Cardiac fibroblast (primary cell): ENCODE results near the gene PRRG4.

Experiments used
- DNase-seq, 2 donors: peaks; one replicate each; pipeline versions ENCODE4 v3.0.0 to v3.0.0-alpha.2; 2010; ENCODE audit warnings: low read depth in 2 of 2
- H3K4me3 ChIP-seq, 2 donors: replicated peaks in 1 of 2; 1 replicate in 1 of 2; 2 replicates in 1 of 2; pipeline ENCODE4 v1.5.1; 2011; ENCODE audit warnings: low read depth in 2 of 2, low read length in 2 of 2, mild to moderate bottlenecking in 2 of 2, moderate library complexity in 1 of 2
- CTCF ChIP-seq: IDR thresholded peaks from one replicate; pipeline ENCODE4 v1.5.1; 2011; ENCODE audit warnings: low read depth, mild to moderate bottlenecking, low read length, inconsistent platforms

Gene PRRG4

GRCh38 chr11:32792948-32793475, 36.7 kb upstream of the PRRG4 start:
- DNase-seq, result peak; percentile 45 to 57
- peak; percentile 57 for TF ChIP-seq CTCF
- H3K4me3 ChIP-seq, result no peak overlapping the region

- no peak for TF ChIP-seq CTCF
- no peak within 1 kb of the TSS for H3K4me3 ChIP-seq
- DNase-seq, result no peak
These were observed 35.3 kb upstream of the PRRG4 start, which contains the start of gene CCDC73 for GRCh38 chr11:32794439-32794838. Gene CCDC73, minus strand, starts transcription at chr11:32794662. Its CDS starts 34,419 bp downstream, at chr11:32760243.

GRCh38 chr11:32796425-32796824, 33.3 kb upstream of the PRRG4 start:
- DNase-seq, result no peak

GRCh38 chr11:32809313-32809712, 20.4 kb upstream of the PRRG4 start:
- peak; percentile 89 for TF ChIP-seq CTCF
- no peak overlapping the region for H3K4me3 ChIP-seq
- peak; percentile 81 to 85 for DNase-seq

More at GRCh38 chr11:32796425-32796824, 33.3 kb upstream of the PRRG4 start:
- no peak overlapping the region for H3K4me3 ChIP-seq
- no peak for TF ChIP-seq CTCF

DNA sequence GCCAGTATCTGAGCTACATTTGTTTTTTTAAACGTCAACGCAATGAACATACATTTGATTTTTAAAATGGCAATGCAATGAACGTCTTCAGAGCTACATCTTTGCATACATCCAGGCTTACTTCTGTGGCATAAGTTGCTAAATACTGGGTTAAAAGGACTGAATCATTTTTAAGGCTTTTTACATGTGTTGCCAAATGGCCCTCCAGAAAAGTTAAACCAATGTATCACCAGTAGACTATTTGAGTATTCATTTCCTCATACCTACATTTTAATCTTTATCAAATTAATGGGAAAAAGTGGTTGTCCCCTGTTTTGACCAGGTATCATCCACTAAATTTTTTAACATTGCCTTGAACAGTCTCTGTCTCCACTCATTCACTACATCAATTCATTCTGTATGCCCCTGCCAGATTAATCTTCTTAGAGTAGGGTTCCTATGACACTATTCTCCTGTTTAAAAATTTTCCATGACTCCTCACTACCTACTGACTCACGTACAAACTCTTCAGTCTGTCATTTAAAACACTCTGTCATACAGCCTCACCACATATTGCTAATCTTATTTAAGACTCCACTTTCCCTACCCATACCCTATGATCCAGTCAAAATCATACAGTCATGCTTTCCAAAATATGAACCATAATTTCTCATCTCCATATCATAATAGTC, 12.4 kb upstream of the PRRG4 start:
- no peak for TF ChIP-seq CTCF
- no peak overlapping the region for H3K4me3 ChIP-seq
- peak in 1 of 2 donors; percentile 16 for DNase-seq

- TF ChIP-seq CTCF, result no peak
- DNase-seq, result no peak
- no peak overlapping the region for H3K4me3 ChIP-seq
These were observed 11.9 kb upstream of the PRRG4 start for GRCh38 chr11:32817852-32818183.
